Ishikawa (cell line): ENCODE data around the gene KIF17.

Source experiments
- CEBPB ChIP-seq: IDR thresholded peaks from 2 replicates; pipeline ENCODE4 v1.6.1; 2012
- CREB1 ChIP-seq: IDR thresholded peaks from 2 replicates; pipeline ENCODE4 v1.6.1; 2012; ENCODE audit warnings: low read depth
- EP300 ChIP-seq: IDR thresholded peaks from 2 replicates; pipeline ENCODE4 v1.6.1; 2012; ENCODE audit warnings: borderline replicate concordance
- FOXM1 ChIP-seq: IDR thresholded peaks from 2 replicates; pipeline ENCODE4 v1.6.1; 2012; ENCODE audit warnings: low read depth, borderline replicate concordance
- NFIC ChIP-seq: IDR thresholded peaks from 2 replicates; pipeline ENCODE4 v1.6.1; 2012
- RAD21 ChIP-seq: IDR thresholded peaks from 2 replicates; pipeline ENCODE4 v1.6.1; 2012; ENCODE audit warnings: low read depth
- TAF1 ChIP-seq: IDR thresholded peaks from 2 replicates; pipeline ENCODE4 v1.6.1; 2012; ENCODE audit warnings: low read depth, mild to moderate bottlenecking
- TCF12 ChIP-seq: IDR thresholded peaks from 2 replicates; pipeline ENCODE4 v1.6.1; 2012; ENCODE audit warnings: low read depth
- YY1 ChIP-seq: IDR thresholded peaks from 2 replicates; pipeline ENCODE4 v1.6.1; 2012; ENCODE audit warnings: low read depth
- TF ChIP-seq, protein P1 (sequence below): IDR thresholded peaks from 2 replicates; pipeline ENCODE4 v1.6.1; 2012
- TF ChIP-seq, protein P2 (sequence below): IDR thresholded peaks from 2 replicates; pipeline ENCODE4 v1.6.1; 2012; ENCODE audit warnings: low read depth, mild to moderate bottlenecking

DNA sequence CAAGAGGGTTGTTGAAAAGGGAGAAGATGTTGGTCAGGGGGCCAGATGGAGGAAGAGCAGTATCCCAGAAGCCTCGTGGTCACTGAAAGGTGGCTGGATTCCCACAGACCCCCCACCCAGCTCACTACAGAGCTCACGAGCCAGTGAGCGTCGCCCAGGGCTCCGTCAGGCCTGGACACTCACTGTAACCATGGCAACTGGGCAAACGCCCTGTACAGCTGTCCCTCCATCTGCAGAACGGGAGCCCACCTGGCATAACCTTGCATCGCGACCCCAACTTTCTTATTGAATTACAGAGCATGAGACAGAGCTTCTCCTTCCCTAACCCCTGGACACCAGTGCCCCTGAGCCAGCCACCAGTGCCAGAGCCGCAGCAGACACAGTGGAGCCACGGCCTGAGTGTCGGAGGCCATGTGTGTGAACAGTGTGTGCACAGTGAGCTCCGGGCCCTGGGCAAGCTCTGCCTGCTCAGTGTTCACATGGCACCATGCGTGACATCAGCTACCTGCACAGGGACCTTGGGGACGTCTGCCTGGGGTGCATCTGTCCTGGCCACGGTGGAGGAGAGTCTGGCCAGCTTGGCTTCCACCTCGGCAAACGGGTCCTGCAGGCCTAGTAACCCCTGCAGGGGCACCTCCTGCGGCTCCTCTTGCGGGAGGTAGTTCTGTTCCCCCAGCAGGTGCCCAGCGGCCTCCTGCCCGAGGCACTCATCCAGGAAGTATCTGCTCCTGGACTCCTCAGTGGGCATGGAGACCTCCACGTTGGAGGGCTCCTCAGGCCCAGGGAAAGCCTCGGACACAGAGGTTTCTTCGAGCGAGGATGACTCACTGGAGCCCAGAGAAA lies 30.7 kb downstream of the KIF17 start:
- TF ChIP-seq YY1 (no peak), TAF1 (no peak), TCF12 (no peak), NFIC (no peak), CREB1 (no peak), RAD21 (no peak), FOXM1 (no peak), CEBPB (no peak), EP300 (no peak)
- TF ChIP-seq, protein P1, sequence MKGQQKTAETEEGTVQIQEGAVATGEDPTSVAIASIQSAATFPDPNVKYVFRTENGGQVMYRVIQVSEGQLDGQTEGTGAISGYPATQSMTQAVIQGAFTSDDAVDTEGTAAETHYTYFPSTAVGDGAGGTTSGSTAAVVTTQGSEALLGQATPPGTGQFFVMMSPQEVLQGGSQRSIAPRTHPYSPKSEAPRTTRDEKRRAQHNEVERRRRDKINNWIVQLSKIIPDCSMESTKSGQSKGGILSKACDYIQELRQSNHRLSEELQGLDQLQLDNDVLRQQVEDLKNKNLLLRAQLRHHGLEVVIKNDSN: no peak
- TF ChIP-seq, protein P2, sequence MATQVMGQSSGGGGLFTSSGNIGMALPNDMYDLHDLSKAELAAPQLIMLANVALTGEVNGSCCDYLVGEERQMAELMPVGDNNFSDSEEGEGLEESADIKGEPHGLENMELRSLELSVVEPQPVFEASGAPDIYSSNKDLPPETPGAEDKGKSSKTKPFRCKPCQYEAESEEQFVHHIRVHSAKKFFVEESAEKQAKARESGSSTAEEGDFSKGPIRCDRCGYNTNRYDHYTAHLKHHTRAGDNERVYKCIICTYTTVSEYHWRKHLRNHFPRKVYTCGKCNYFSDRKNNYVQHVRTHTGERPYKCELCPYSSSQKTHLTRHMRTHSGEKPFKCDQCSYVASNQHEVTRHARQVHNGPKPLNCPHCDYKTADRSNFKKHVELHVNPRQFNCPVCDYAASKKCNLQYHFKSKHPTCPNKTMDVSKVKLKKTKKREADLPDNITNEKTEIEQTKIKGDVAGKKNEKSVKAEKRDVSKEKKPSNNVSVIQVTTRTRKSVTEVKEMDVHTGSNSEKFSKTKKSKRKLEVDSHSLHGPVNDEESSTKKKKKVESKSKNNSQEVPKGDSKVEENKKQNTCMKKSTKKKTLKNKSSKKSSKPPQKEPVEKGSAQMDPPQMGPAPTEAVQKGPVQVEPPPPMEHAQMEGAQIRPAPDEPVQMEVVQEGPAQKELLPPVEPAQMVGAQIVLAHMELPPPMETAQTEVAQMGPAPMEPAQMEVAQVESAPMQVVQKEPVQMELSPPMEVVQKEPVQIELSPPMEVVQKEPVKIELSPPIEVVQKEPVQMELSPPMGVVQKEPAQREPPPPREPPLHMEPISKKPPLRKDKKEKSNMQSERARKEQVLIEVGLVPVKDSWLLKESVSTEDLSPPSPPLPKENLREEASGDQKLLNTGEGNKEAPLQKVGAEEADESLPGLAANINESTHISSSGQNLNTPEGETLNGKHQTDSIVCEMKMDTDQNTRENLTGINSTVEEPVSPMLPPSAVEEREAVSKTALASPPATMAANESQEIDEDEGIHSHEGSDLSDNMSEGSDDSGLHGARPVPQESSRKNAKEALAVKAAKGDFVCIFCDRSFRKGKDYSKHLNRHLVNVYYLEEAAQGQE: no peak
